Thyroid gland (tissue), 4 donors: ENCODE results near the gene ERG28.

Experiments used
- POLR2A ChIP-seq, 2 donors: fragments of 450-650 bp; IDR thresholded peaks; one replicate each; pipeline ENCODE4 v1.6.1; 2017; ENCODE audit warnings: antibody characterized with exemption in 2 of 2, mild to moderate bottlenecking in 2 of 2, moderate library complexity in 1 of 2
- TF ChIP-seq, protein P1 (sequence below), 6 experiments: fragments of 200-600 bp in 3 of 6; fragments of 450-650 bp in 3 of 6; sonication (generic) in 3 of 6; IDR thresholded peaks; one replicate each; pipeline ENCODE4 v1.5.1; 2016 to 2019; ENCODE audit warnings: antibody characterized with exemption in 6 of 6, mild to moderate bottlenecking in 2 of 6, inconsistent platforms in 1 of 6, moderate library complexity in 1 of 6

DNA sequence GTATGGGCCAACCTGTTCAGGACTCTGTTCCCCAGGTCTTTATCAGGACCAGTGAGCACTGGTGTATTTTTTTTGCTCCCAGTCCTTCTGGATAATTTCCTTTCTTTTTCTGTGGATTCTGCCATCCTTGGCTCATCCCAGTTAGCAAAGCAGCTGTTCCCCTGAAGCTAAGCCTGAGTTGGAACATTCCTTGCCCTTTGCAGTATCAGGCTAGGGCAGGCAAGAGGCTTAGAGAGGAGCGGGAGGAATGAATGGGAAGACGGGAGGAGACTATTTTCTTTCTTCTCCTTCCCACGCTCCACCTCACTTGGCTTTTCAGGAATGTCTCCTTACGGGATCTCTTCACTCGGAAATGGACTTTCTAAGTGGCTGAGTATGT lies 29.2 kb downstream of the ERG28 start:
- TF ChIP-seq, protein P1, sequence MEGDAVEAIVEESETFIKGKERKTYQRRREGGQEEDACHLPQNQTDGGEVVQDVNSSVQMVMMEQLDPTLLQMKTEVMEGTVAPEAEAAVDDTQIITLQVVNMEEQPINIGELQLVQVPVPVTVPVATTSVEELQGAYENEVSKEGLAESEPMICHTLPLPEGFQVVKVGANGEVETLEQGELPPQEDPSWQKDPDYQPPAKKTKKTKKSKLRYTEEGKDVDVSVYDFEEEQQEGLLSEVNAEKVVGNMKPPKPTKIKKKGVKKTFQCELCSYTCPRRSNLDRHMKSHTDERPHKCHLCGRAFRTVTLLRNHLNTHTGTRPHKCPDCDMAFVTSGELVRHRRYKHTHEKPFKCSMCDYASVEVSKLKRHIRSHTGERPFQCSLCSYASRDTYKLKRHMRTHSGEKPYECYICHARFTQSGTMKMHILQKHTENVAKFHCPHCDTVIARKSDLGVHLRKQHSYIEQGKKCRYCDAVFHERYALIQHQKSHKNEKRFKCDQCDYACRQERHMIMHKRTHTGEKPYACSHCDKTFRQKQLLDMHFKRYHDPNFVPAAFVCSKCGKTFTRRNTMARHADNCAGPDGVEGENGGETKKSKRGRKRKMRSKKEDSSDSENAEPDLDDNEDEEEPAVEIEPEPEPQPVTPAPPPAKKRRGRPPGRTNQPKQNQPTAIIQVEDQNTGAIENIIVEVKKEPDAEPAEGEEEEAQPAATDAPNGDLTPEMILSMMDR (IDR thresholded peaks at IDR 0.05): no peak
- no peak for TF ChIP-seq POLR2A (IDR thresholded peaks at IDR 0.05)
